KMS-11 (cell line): ENCODE measurements around the gene SNAPC5.

Experiments used
- H2AFZ ChIP-seq: fragments of 200-600 bp; sonication (generic); 2 replicates; pipeline ENCODE4 v1.6.1; 2016; ENCODE audit warnings: antibody characterized with exemption, mixed run types, low read depth
- H3K27ac ChIP-seq: fragments of 200-600 bp; sonication (generic); 2 replicates; pipeline ENCODE4 v1.6.1; 2016; ENCODE audit warnings: mild to moderate bottlenecking, mixed run types
- H3K27me3 ChIP-seq: fragments of 200-600 bp; sonication (generic); 2 replicates; pipeline ENCODE4 v1.6.1; 2017; ENCODE audit warnings: mild to moderate bottlenecking, low read depth, mixed run types, moderate library complexity; ENCODE audit not compliant: insufficient read depth
- H3K36me3 ChIP-seq: fragments of 200-600 bp; sonication (generic); 2 replicates; pipeline ENCODE4 v1.6.1; 2017; ENCODE audit warnings: mild to moderate bottlenecking, mixed run types; ENCODE audit not compliant: insufficient read depth
- H3K4me1 ChIP-seq: fragments of 200-600 bp; sonication (generic); 2 replicates; pipeline ENCODE4 v1.6.1; 2016; ENCODE audit warnings: mild to moderate bottlenecking, low read depth, mixed run types; ENCODE audit not compliant: poor library complexity, severe bottlenecking
- H3K4me2 ChIP-seq: fragments of 200-600 bp; sonication (generic); 2 replicates; pipeline ENCODE4 v1.7.0; 2016; ENCODE audit warnings: mild to moderate bottlenecking, mixed run types
- H3K4me3 ChIP-seq: fragments of 200-600 bp; sonication (generic); IDR thresholded peaks from 2 replicates; pipeline ENCODE4 v1.6.1; 2017; ENCODE audit warnings: low read depth, low read length, mixed read lengths; ENCODE audit not compliant: insufficient read depth
- H3K79me2 ChIP-seq: fragments of 200-600 bp; sonication (generic); 2 replicates; pipeline ENCODE4 v1.6.1; 2016; ENCODE audit warnings: low read depth, mixed run types; ENCODE audit not compliant: insufficient read depth
- H3K9ac ChIP-seq: fragments of 200-600 bp; sonication (generic); 2 replicates; pipeline ENCODE4 v1.6.1; 2016; ENCODE audit warnings: mild to moderate bottlenecking, mixed run types
- H4K20me1 ChIP-seq: fragments of 200-600 bp; sonication (generic); 2 replicates; pipeline ENCODE4 v1.6.1; 2016; ENCODE audit warnings: mild to moderate bottlenecking, mixed run types; ENCODE audit not compliant: insufficient read depth
- CTCF ChIP-seq: fragments of 200-600 bp; sonication (generic); conservative IDR thresholded peaks from 2 replicates; pipeline ENCODE4 v1.6.1; 2017; ENCODE audit warnings: low read depth, mild to moderate bottlenecking, antibody characterized with exemption, low read length, moderate library complexity, mixed read lengths

SNAPC5 gene

DNA sequence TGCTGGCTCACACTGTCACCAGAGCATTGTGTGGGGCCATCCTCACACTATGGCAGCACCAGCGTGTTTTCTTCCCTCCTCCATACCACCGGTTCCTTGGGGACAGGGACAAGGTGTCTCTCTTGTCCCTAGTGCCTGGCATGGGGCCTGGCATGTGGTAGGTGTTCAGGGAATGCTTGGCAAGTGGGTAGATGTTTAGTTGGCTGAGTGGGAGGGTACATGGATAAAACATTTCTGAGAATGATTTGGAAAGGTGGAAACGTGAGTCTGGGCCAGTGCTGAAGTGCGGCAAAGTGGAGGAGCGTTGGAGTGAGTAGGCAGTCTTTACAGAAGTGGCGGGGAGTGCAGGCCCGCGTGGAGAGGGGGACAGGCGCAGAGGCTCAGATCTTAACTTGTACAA lies 15.0 kb downstream of the SNAPC5 start:
- Histone ChIP-seq H2AFZ (no peak overlapping the region), H3K36me3 (no peaks in the 10 kb centered on the region), H3K4me1 (peaks cover 7% of the 10 kb centered on the region), H3K4me2 (no peak overlapping the region), H3K9ac (no peak overlapping the region), H4K20me1 (no peaks in the 10 kb centered on the region), H3K4me3 (no peak overlapping the region), H3K27me3 (no peaks in the 10 kb centered on the region), H3K27ac (no peak overlapping the region), H3K79me2 (no peaks in the 10 kb centered on the region)
- no peak for TF ChIP-seq CTCF

DNA sequence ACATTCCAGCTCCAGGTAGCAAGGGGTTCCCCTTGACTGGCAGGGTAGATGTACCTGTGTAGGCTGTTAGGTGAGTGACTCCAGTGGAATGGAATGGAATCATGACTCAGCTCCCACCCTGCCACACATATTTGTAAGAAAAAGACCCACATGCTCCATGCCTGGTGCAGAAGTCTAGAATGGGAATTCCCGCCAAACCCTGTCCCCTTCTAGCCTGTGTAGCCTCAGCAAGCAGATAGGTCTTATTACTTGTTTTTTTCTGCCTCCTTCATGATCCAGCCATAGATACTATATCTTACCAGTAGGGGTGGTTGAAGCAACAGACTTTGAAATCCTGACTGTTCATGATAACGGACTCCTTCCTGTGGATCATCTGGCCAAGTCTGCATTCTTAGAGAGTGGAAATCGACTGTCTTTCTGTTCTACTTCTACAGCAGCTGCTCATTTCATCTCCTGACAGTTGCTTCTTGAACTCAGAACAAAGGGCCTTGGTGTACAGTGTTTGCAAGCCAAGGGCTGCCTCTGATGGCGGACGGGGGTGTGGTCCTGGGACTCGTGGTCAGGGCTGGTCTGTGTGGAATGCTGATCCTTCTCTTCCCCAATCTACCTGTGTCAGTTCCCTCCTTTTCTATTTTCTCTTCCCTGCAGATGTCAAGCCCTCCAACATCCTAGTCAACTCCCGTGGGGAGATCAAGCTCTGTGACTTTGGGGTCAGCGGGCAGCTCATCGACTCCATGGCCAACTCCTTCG lies 16.3 kb downstream of the SNAPC5 start:
- H3K4me3 ChIP-seq: no peak overlapping the region
- H3K79me2 ChIP-seq: no peaks in the 10 kb centered on the region
- H3K27me3 ChIP-seq: no peaks in the 10 kb centered on the region
- no peak overlapping the region for H2AFZ ChIP-seq
- no peaks in the 10 kb centered on the region for H4K20me1 ChIP-seq
- H3K27ac ChIP-seq: no peak overlapping the region
- H3K9ac ChIP-seq: no peak overlapping the region
- no peak overlapping the region for H3K4me2 ChIP-seq
- peaks cover 7% of the 10 kb centered on the region for H3K4me1 ChIP-seq
- TF ChIP-seq CTCF: no peak
- no peaks in the 10 kb centered on the region for H3K36me3 ChIP-seq

GRCh38 chr15:66480267-66480666 lies 17.3 kb downstream of the SNAPC5 start:
- no peak overlapping the region for H3K4me3 ChIP-seq
- H3K9ac ChIP-seq: no peak overlapping the region
- no peaks in the 10 kb centered on the region for H3K27me3 ChIP-seq
- H4K20me1 ChIP-seq: no peaks in the 10 kb centered on the region
- H3K27ac ChIP-seq: no peak overlapping the region
- peaks cover 7% of the 10 kb centered on the region for H3K4me1 ChIP-seq
- H3K79me2 ChIP-seq: no peaks in the 10 kb centered on the region
- H3K36me3 ChIP-seq: no peaks in the 10 kb centered on the region
- no peak for TF ChIP-seq CTCF
- H2AFZ ChIP-seq: no peak overlapping the region
- no peak overlapping the region for H3K4me2 ChIP-seq

- no peaks in the 10 kb centered on the region for H4K20me1 ChIP-seq
- no peak overlapping the region for H3K4me3 ChIP-seq
- H3K9ac ChIP-seq: no peak overlapping the region
- H3K27me3 ChIP-seq: no peaks in the 10 kb centered on the region
- H3K4me2 ChIP-seq: no peak overlapping the region
- H3K4me1 ChIP-seq: no peaks in the 10 kb centered on the region
- no peaks in the 10 kb centered on the region for H3K36me3 ChIP-seq
- no peaks in the 10 kb centered on the region for H3K79me2 ChIP-seq
- no peak overlapping the region for H2AFZ ChIP-seq
- no peak overlapping the region for H3K27ac ChIP-seq
- no peak for TF ChIP-seq CTCF
These were observed 20.6 kb downstream of the SNAPC5 start for GRCh38 chr15:66477011-66477410.
